ENCODE measurements around the gene ARHGAP42.
A peak's percentile ranks its signal among the peaks of the same experiment; 100 is the strongest.

Gene ARHGAP42

DNA sequence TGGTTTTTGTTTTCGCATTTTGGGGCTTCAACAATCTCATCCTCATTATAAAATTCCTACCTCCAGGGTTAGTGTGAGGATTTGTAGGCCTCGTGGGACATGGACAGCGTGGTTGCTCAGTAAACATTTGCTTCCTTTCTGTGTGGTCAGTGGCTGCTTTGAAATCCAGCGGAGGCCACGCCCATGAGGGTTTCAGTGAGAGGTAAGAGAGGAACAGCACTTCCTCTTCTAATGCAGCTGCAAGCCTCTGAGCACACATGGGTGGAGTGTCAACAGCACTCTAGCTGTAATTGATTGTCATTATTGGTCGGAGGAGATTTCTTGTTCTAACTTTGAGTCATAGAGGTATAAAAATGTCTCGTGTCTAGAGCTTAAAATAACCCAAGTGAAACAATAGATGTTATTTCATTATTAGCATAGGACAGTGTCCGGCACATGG is 6.0 kb upstream of the ARHGAP42 start:
- intact Hi-C loops (cut with DNase I; ENCODE audit: low total_unique reads): loop anchor here (2.0 to 10.0 kb wide), 2 partner anchors 248 to 444 kb away; partner anchors contain the start of gene PGR
- Histone ChIP-seq H3K4me3 (no peak overlapping the region), H3K36me3 (no peaks in the 10 kb centered on the region), H3K9me3 (no peaks in the 10 kb centered on the region), H3K4me1 (peaks cover 0 to 16% (median 3%) of the 10 kb centered on the region in 4 donors), H3K27me3 (no peaks in the 10 kb centered on the region), H3K27ac (no peak overlapping the region)
- peak in 1 of 2 donors; percentile 77 for DNase-seq
- TF ChIP-seq, protein P1, sequence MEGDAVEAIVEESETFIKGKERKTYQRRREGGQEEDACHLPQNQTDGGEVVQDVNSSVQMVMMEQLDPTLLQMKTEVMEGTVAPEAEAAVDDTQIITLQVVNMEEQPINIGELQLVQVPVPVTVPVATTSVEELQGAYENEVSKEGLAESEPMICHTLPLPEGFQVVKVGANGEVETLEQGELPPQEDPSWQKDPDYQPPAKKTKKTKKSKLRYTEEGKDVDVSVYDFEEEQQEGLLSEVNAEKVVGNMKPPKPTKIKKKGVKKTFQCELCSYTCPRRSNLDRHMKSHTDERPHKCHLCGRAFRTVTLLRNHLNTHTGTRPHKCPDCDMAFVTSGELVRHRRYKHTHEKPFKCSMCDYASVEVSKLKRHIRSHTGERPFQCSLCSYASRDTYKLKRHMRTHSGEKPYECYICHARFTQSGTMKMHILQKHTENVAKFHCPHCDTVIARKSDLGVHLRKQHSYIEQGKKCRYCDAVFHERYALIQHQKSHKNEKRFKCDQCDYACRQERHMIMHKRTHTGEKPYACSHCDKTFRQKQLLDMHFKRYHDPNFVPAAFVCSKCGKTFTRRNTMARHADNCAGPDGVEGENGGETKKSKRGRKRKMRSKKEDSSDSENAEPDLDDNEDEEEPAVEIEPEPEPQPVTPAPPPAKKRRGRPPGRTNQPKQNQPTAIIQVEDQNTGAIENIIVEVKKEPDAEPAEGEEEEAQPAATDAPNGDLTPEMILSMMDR (IDR thresholded peaks at IDR 0.05): no peak

DNA sequence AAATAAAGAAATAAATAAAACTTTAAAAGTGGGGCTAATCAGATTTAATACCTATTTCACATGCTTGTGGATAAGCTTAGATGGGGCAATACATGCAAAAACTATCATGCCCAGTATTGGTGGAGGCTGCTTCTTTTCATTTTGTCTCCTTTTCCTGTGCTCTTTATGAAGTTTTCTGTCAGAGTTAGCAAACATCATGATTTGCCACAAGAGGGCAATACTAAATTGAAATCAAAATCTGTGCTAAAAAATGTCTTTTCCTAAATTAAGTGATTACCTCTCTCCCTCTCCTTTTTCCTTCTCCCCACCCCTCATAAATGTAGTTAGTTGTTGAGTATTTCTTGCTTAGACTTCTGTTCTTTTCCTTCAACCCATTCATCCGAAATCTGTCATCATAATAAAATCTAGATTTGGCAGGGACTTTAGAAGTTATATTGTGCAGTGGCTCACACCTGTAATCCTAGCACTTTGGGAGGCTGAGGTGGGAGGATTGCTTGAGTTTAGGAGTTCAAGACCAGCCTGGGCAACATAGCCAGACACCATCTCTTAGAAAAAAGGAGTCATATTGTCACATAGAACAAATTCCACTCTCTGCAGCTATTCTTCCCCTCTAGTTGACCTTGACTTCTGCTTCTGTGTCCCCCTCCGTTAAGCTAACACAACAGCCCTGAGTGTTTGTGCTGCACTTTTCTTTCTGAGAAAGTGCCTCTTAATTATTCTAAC is 4.7 kb upstream of the ARHGAP42 start:
- Histone ChIP-seq H3K4me3 (no peak overlapping the region), H3K36me3 (no peaks in the 10 kb centered on the region), H3K27ac (peak overlapping the region in 1 of 2 donors; percentile 34), H3K4me1 (peaks cover 0 to 24% (median 5%) of the 10 kb centered on the region in 4 donors), H3K9me3 (no peaks in the 10 kb centered on the region), H3K27me3 (no peaks in the 10 kb centered on the region)
- DNase-seq: no peak
- TF ChIP-seq, protein P1 (IDR thresholded peaks at IDR 0.05): peak; percentile 50 to 75
- intact Hi-C loops (cut with DNase I; ENCODE audit: low total_unique reads): loop anchor here (1.0 to 10.0 kb wide), 2 partner anchors 173 to 442 kb away; partner anchors contain the start of gene PGR

DNA sequence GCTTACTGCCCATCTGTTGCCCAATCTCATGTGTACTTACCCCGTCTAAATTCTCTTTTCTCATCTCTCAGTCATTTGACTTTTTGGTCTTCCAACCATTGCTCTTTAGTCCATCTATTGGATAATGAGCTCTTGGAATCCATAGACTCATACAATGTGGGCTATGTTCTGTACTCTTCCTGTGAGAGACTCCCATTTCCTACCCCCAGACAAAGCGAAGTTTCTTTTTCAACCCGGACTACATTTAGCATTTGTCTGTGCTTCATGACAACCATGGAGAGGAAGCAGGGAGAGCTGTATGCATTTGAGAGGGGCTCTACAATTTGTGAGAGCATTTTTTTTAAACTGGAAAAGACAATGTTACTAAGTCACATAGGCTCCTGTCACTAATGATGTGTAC is 4.0 kb upstream of the ARHGAP42 start:
- no peak for DNase-seq
- Histone ChIP-seq H3K27me3 (no peaks in the 10 kb centered on the region), H3K27ac (peak overlapping the region in 1 of 2 donors; percentile 34), H3K4me1 (peaks cover 0 to 26% (median 5%) of the 10 kb centered on the region in 4 donors), H3K9me3 (no peaks in the 10 kb centered on the region), H3K36me3 (no peaks in the 10 kb centered on the region), H3K4me3 (no peak overlapping the region)
- TF ChIP-seq, protein P1 (IDR thresholded peaks at IDR 0.05): no peak
- intact Hi-C loops (cut with DNase I; ENCODE audit: low total_unique reads): loop anchor here (10.0 kb wide), 1 partner anchor 442 kb away; the partner anchor contains the start of gene PGR

DNA sequence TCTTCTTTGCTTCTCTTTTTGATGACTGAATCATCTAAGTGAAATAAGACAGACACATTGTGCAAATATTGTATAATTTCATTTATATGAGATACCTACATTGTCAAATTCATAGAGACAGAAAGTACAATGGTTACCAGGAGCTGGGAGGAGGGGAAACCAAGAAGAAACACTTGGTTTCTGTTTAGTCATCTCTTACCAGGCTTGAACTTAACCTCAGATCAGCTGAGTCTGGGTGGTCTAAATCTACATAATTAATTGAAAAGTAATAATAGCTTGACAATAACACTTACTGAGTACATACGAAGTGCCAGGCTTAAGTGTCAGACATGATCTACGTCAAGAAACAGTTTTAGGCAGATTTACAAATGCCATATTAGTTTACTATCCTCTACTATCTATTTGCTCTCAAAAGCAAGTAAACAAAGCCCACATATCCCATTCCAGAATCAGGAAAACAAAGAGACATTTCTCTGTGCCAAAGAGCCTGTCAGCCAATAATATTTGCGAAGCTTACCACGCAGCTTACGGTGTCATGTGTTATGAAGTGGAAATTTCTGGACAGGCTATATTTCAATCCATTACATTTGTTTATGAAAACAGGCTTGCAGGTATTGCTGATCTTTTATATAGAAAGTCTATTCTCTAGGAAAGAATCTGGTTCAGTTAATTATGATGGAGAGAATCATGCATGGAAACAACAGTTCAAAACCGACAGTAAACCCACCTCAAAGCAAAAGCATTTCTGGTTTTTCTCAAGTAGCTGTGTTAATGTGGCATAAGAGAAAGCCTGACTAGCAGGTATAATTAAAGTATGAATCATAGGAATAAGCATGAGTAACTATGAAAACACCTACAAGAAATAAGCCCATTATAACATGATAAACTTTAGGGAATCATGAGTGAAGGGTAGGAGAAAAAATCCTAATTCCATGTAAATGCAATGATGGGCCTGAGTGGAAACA is 2.7 kb upstream of the ARHGAP42 start:
- TF ChIP-seq, protein P1 (IDR thresholded peaks at IDR 0.05): no peak
- H3K9me3 ChIP-seq: no peaks in the 10 kb centered on the region
- peaks cover 0 to 38% (median 7%) of the 10 kb centered on the region in 4 donors for H3K4me1 ChIP-seq
- no peak overlapping the region for H3K4me3 ChIP-seq
- intact Hi-C loops (cut with DNase I; ENCODE audit: low total_unique reads): loop anchor here (10.0 kb wide), 1 partner anchor 440 kb away; the partner anchor contains the start of gene PGR
- no peaks in the 10 kb centered on the region for H3K36me3 ChIP-seq
- no peaks in the 10 kb centered on the region for H3K27me3 ChIP-seq
- H3K27ac ChIP-seq: peak overlapping the region; percentile 51 to 89
- no peak for DNase-seq

DNA sequence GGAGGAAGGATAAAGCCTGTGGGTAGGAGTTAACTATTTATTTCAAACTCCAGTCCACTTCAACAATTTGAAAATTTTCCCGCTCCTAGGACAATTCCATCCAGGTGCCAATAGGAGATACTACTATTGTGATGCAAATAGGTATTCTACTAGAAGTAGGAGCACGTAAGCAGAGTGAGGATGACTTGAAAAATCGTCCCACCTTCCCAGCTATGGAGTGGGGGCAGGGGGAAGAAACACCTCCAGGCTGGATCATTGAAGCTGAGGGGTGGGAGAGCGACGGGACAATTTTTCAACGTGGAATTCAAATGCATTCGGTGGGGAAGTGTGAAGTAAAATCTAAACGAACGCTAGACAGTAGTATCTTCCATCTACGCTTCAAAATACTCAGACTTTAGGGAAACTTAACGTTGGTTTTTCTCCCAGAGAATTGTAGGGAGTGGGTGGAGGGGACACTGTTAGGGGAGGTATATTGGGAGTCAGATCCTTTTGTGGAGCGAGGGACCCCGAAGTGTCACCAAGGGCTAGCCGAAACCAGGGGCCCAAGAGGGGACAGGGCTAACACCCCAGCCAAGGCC is 523 bp upstream of the ARHGAP42 start:
- H3K27ac ChIP-seq: peak overlapping the region; percentile 83 to 89

More for the DNA sequence above, 523 bp upstream of the ARHGAP42 start:
- Histone ChIP-seq H3K36me3 (no peaks in the 10 kb centered on the region), H3K27me3 (no peaks in the 10 kb centered on the region), H3K4me3 (peak overlapping the region; percentile 76 to 82), H3K4me1 (peaks cover 0 to 47% (median 12%) of the 10 kb centered on the region in 4 donors), H3K9me3 (no peaks in the 10 kb centered on the region)
- DNase-seq: no peak
- intact Hi-C loops (cut with DNase I; ENCODE audit: low total_unique reads): loop anchor here (10.0 kb wide), 1 partner anchor 438 kb away; the partner anchor contains the start of gene PGR
- TF ChIP-seq, protein P1 (IDR thresholded peaks at IDR 0.05): no peak
